ENCODE results near the gene NCDN.

DNA sequence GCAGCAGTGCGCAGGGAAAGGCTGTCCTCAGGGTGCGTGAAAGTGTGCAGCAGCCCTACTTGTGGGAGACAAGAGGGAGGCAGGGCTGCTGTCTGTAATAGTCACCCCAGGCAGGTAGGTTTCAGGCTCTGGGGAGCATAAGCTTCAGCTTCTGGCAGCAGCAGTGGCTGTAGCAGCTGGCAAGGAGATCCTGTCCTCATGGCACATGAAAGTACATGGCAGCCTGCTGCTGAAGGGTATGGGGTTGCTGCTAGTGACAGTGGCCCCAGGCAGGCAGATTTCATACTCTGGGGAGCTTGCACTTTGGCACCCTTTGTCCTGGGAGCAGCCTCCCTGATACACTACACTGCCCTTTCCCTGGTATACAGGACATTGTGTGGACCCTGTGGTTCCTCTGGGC is 26.7 kb upstream of the NCDN start:
- TF ChIP-seq EZH2phosphoT487 (IDR thresholded peaks at IDR 0.05; ENCODE audit: low read depth, severe bottlenecking, unreplicated experiment), result no peak
- no peak for TF ChIP-seq EZH2 (IDR thresholded peaks at IDR 0.05; ENCODE audit: borderline replicate concordance)
- no peak for TF ChIP-seq CTCF (IDR thresholded peaks at IDR 0.05; ENCODE audit: poor library complexity)
